HL-60 (cell line): Measurements from ENCODE around the gene EFCAB6.

Experiments
- DNase-seq, 2 experiments: peaks; one replicate each; pipeline ENCODE4 v3.0.0-alpha.2; 2010 to 2020; ENCODE audit warnings: low read depth in 1 of 2, low spot score in 1 of 2
- H3K27ac ChIP-seq: fragments of 250-450 bp; sonication (Bioruptor Pico); replicated peaks from 2 replicates; pipeline ENCODE4 v1.5.1; 2020; ENCODE audit warnings: mild to moderate bottlenecking, moderate library complexity
- H3K27me3 ChIP-seq: fragments of 250-450 bp; sonication (Bioruptor Pico); 2 replicates; pipeline ENCODE4 v1.5.1; 2021; ENCODE audit warnings: mild to moderate bottlenecking, moderate library complexity; ENCODE audit not compliant: insufficient read depth, poor library complexity, severe bottlenecking
- H3K4me3 ChIP-seq: replicated peaks from 2 replicates; pipeline ENCODE4 v1.5.1; 2011; ENCODE audit warnings: mild to moderate bottlenecking, control low read depth, low read length; ENCODE audit not compliant: insufficient read depth
- CTCF ChIP-seq: IDR thresholded peaks from one replicate; pipeline ENCODE4 v1.5.1; 2011; ENCODE audit warnings: low read length, control low read depth, inconsistent platforms; ENCODE audit not compliant: insufficient read depth
- GABPA ChIP-seq: IDR thresholded peaks from 2 replicates; pipeline ENCODE4 v1.6.1; 2012; ENCODE audit warnings: low read depth
- POLR2AphosphoS5 ChIP-seq: IDR thresholded peaks from 2 replicates; pipeline ENCODE4 v1.6.1; 2012; ENCODE audit warnings: low read depth
- REST ChIP-seq: IDR thresholded peaks from 2 replicates; pipeline ENCODE4 v1.6.1; 2012; ENCODE audit warnings: low read depth; ENCODE audit not compliant: insufficient replicate concordance
- SPI1 ChIP-seq: IDR thresholded peaks from 2 replicates; pipeline ENCODE4 v1.6.1; 2012; ENCODE audit warnings: low read depth, mild to moderate bottlenecking, borderline replicate concordance

EFCAB6 gene

GRCh38 chr22:43534916-43535315, 277.2 kb downstream of the EFCAB6 start:
- Histone ChIP-seq H3K27ac (no peak overlapping the region), H3K27me3 (no peaks in the 10 kb centered on the region), H3K4me3 (no peak overlapping the region)
- no peak for DNase-seq
- TF ChIP-seq SPI1 = no peak
- no peak for TF ChIP-seq GABPA
- no peak for TF ChIP-seq CTCF
- no peak for TF ChIP-seq POLR2AphosphoS5
- TF ChIP-seq REST = no peak

GRCh38 chr22:43533656-43534428, 278.3 kb downstream of the EFCAB6 start:
- Histone ChIP-seq H3K27ac (no peak overlapping the region), H3K4me3 (no peak overlapping the region), H3K27me3 (no peaks in the 10 kb centered on the region)
- TF ChIP-seq POLR2AphosphoS5 (no peak), SPI1 (no peak), GABPA (no peak), REST (no peak), CTCF (no peak)
- DNase-seq = no peak

- H3K27ac ChIP-seq = no peak overlapping the region
- no peak for TF ChIP-seq REST
- no peaks in the 10 kb centered on the region for H3K27me3 ChIP-seq
- H3K4me3 ChIP-seq = no peak overlapping the region
- DNase-seq = no peak
Measured at GRCh38 chr22:43533156-43533530, 279.0 kb downstream of the EFCAB6 start.
